Lung (tissue), 12 donors: ENCODE results near the gene IPO9. TPM values are rescaled to one million over a fixed set of nuclear protein-coding genes. Genes with fewer than 3 reads are reported as not detected.
A peak's percentile ranks its signal among the peaks of the same experiment; 100 is the strongest.

ENCODE experiments used
- ATAC-seq: fragments of 200-7000 bp; cut with Tn5 transposase; one replicate; pipeline ENCODE4 v1.9.1; 2020; ENCODE audit warnings: moderate number of reproducible peaks; ENCODE audit not compliant: insufficient read depth, low FRiP score
- DNase-seq, 3 donors: peaks; one replicate each; pipeline ENCODE4 v3.0.0-alpha.2; 2013 to 2017
- H3K27ac ChIP-seq, 2 donors: one replicate each; pipeline ENCODE4 v1.5.1; 2013; ENCODE audit warnings: mild to moderate bottlenecking in 2 of 2, moderate library complexity in 2 of 2, control low read depth in 1 of 2, inconsistent platforms in 1 of 2, low read depth in 1 of 2, low read length in 1 of 2
- H3K27me3 ChIP-seq, 3 donors: one replicate each; pipeline ENCODE4 v1.5.1; 2013; ENCODE audit warnings: low read length in 2 of 3; ENCODE audit not compliant: control insufficient read depth in 3 of 3, insufficient read depth in 3 of 3
- H3K36me3 ChIP-seq, 4 donors: one replicate each; pipeline ENCODE4 v1.5.1; 2013; ENCODE audit warnings: low read length in 4 of 4, mild to moderate bottlenecking in 1 of 4, moderate library complexity in 1 of 4; ENCODE audit not compliant: control insufficient read depth in 4 of 4, insufficient read depth in 4 of 4
- H3K4me1 ChIP-seq, 5 donors: one replicate each; pipeline ENCODE4 v1.5.1; 2013; ENCODE audit warnings: low read length in 5 of 5, mild to moderate bottlenecking in 2 of 5, moderate library complexity in 1 of 5; ENCODE audit not compliant: control insufficient read depth in 5 of 5, insufficient read depth in 5 of 5
- H3K4me3 ChIP-seq: one replicate; pipeline ENCODE4 v1.5.1; 2013; ENCODE audit warnings: mild to moderate bottlenecking, control low read depth, moderate library complexity
- H3K9ac ChIP-seq, 2 donors: one replicate each; pipeline ENCODE4 v1.5.1; 2013; ENCODE audit warnings: low read length in 2 of 2, control low read depth in 1 of 2; ENCODE audit not compliant: insufficient read depth in 1 of 2
- H3K9me3 ChIP-seq, 4 donors: one replicate each; pipeline ENCODE4 v1.5.1; 2013; ENCODE audit warnings: low read length in 3 of 4, mild to moderate bottlenecking in 1 of 4, moderate library complexity in 1 of 4; ENCODE audit not compliant: control insufficient read depth in 4 of 4, insufficient read depth in 3 of 4
- WGBS, 2 donors: extraction: QIAGEN DNeasy Blood & Tissue Kit; methylation state at CpG; one replicate each; pipeline ENCODE4 v1.1.7; 2013; 5-methylcytosine and 5-hydroxymethylcytosine counted together
- polyA plus RNA-seq, 2 donors: library from polyadenylated mRNA; stranded (reverse); fragments of 200-250 nt; gene quantifications; one replicate each; pipeline ENCODE4 v1.2.1, GENCODE V29; 2013
- total RNA-seq, 2 donors: library from RNA; depleted of rRNA in 1 of 2; stranded (reverse); fragments of >200 nt in 1 of 2; gene quantifications; one replicate each; pipeline ENCODE4 v1.2.1, GENCODE V29; 2014 to 2021
- TF ChIP-seq, protein P1 (sequence below): IDR thresholded peaks from 2 replicates; pipeline ENCODE4 v1.5.1; 2012; ENCODE audit warnings: mild to moderate bottlenecking; ENCODE audit errors: control extremely low read depth, extremely low read depth
- donor health status: control.
- donor health status: control.
- donor health status: Bipolar disorder and iron deficiency.
- donor health status: healthy.
- donor health status: DM: yes; HTN: yes; CAD: no.

The IPO9 gene
- total and polyA plus RNA-seq, 4 donors, result 16.7 to 52.3 (median 30.8) TPM

DNA sequence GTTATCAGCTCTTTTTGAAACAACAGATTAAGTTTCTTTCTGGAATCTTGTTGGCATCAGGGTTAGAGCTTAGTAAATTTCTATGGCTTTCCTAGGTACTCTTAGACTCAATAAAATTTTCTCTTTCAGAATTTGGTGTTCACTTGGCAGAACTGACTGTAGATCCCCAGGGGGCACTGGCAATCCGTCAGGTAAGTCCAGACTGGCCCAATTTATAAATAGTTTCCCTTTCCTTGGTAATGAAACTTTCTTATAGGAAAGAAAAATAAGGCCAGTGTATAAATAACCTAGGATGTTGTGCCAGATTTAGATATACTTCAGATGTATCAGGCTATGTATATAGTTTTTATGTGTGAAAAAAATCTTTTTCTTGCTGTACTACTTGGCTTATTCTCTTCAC is 18.2 kb downstream of the IPO9 start:
- ATAC-seq (no peak), DNase-seq (no peak)
- H3K4me1 ChIP-seq, result peaks cover 0 to 24% (median 7%) of the 10 kb centered on the region in 5 donors
- WGBS, 2 donors, result 83 to 84% methylated on average over 1 of the region's 1 CpG
- H3K27ac ChIP-seq, result no peak overlapping the region
- TF ChIP-seq, protein P1, sequence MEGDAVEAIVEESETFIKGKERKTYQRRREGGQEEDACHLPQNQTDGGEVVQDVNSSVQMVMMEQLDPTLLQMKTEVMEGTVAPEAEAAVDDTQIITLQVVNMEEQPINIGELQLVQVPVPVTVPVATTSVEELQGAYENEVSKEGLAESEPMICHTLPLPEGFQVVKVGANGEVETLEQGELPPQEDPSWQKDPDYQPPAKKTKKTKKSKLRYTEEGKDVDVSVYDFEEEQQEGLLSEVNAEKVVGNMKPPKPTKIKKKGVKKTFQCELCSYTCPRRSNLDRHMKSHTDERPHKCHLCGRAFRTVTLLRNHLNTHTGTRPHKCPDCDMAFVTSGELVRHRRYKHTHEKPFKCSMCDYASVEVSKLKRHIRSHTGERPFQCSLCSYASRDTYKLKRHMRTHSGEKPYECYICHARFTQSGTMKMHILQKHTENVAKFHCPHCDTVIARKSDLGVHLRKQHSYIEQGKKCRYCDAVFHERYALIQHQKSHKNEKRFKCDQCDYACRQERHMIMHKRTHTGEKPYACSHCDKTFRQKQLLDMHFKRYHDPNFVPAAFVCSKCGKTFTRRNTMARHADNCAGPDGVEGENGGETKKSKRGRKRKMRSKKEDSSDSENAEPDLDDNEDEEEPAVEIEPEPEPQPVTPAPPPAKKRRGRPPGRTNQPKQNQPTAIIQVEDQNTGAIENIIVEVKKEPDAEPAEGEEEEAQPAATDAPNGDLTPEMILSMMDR, result no peak
- H3K9me3 ChIP-seq, result no peaks in the 10 kb centered on the region
- no peaks in the 10 kb centered on the region for H3K27me3 ChIP-seq
- H3K9ac ChIP-seq, result no peak overlapping the region
- no peak overlapping the region for H3K4me3 ChIP-seq
- peaks cover 7 to 23% (median 16%) of the 10 kb centered on the region in 4 donors for H3K36me3 ChIP-seq

DNA sequence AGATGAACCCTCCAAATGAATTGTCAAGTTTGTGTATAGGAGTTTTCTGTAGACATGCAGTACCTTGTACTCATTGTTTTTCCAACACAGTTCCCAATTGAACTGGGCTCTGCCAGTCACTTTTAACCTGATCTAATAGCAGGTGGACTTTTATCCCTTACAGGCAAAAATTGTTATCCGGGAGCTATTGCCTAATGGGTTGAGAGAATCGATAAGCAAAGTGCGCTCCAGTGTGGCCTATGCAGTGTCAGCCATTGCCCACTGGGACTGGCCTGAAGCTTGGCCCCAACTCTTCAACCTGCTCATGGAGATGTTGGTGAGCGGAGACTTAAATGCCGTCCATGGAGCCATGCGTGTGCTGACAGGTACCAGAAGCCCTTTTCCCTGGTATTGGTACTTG is 19.3 kb downstream of the IPO9 start:
- H3K9me3 ChIP-seq, result no peaks in the 10 kb centered on the region
- 94 to 98% methylated on average over 6 of the region's 6 CpGs for WGBS, 2 donors
- H3K27ac ChIP-seq, result peak overlapping the region in 1 of 2 donors; percentile 26
- no peak overlapping the region for H3K4me3 ChIP-seq
- TF ChIP-seq, protein P1, result no peak
- ATAC-seq (no peak), DNase-seq (no peak)
- no peak overlapping the region for H3K9ac ChIP-seq
- peaks cover 0 to 22% (median 7%) of the 10 kb centered on the region in 5 donors for H3K4me1 ChIP-seq
- no peaks in the 10 kb centered on the region for H3K27me3 ChIP-seq
- peaks cover 12 to 33% (median 23%) of the 10 kb centered on the region in 4 donors for H3K36me3 ChIP-seq

DNA sequence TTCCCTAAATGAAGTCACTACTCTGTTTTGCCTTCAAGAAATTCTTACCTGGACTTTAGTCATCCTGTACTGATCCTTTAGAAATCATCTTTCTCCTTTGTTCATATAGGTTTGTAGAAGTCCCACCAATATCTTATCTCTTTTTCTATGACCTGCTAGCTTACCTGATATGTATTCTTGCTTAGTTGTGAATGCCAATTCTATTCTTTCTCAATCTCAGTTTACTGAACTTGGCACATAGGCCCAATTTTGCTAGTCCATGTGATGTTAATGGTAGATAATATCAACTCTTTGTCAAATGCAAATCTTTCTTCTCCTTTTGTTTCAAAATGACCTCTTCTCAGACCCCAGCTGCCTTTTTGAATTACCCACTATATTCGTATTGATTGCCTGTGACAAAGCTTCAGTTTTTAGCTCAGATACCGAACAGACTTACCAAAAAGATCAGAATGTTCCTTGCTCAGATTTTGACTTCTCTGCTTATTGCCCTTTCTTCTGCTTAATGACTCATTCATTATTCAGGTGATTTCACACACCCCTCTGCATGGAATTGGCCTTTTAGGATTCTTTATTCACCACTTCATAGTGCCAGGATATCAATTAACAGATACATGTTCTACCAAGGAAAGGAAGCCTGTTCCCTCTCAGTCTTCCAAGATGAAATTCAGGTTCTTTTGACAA is 20.6 kb downstream of the IPO9 start:
- Histone ChIP-seq H3K4me1 (peaks cover 0 to 22% (median 7%) of the 10 kb centered on the region in 5 donors), H3K9me3 (no peaks in the 10 kb centered on the region), H3K36me3 (peaks cover 15 to 42% (median 31%) of the 10 kb centered on the region in 4 donors), H3K27ac (peak overlapping the region in 1 of 2 donors; percentile 66), H3K4me3 (no peak overlapping the region), H3K27me3 (no peaks in the 10 kb centered on the region), H3K9ac (no peak overlapping the region)
- DNase-seq (no peak), ATAC-seq (no peak)
- WGBS, 2 donors, result 70 to 75% methylated on average over 2 of the region's 2 CpGs
- TF ChIP-seq, protein P1, result no peak
